HepG2 (cell line): ENCODE data around the gene NKX2-2. TPM values are rescaled to one million over a fixed set of nuclear protein-coding genes. Genes with fewer than 3 reads are reported as not detected.

Experiments
- ATAC-seq: fragments of 200-7000 bp; cut with Tn5 transposase; 3 replicates; pipeline ENCODE4 v1.9.1; 2020; ENCODE audit warnings: mild to moderate bottlenecking, moderate library complexity
- BruUV-seq: library from RNA; stranded (reverse); fragments of 400-500 nt; replicated peaks from 2 replicates; lab custom pipeline; 2021; lab: Mats Ljungman, UMichigan
- CTCF ChIA-PET: fragments of 300-600 bp; formaldehyde crosslinking; extraction: SDS; loops from one replicate; lab custom pipeline; 2021; ENCODE audit warnings: low total read pairs, inconsistent platforms, low intra/inter-chr PET ratio; lab: Yijun Ruan, JAX
- POLR2A ChIA-PET: fragments of 350-600 bp; sonication (Branson Sonifier 250); formaldehyde crosslinking; loops from one replicate; lab custom pipeline; 2020; ENCODE audit warnings: antibody characterized with exemption, inconsistent platforms; lab: Yijun Ruan, JAX
- DNase-seq: peaks from one replicate; pipeline ENCODE4 v3.0.0-alpha.2; 2015; ENCODE audit warnings: low spot score
- FAIRE-seq: peaks from 3 replicates; lab custom pipeline; 2011; peaks lifted over from hg19 to GRCh38; lab: Jason Lieb, UNC
- H2AFZ ChIP-seq: one replicate; pipeline ENCODE4 v1.6.1; 2011; ENCODE audit warnings: low read length, inconsistent platforms
- H3K27ac ChIP-seq: fragments of 300-600 bp; 3 replicates; pipeline ENCODE4 v1.8.0; 2011; ENCODE audit warnings: mixed run types, mild to moderate bottlenecking, mixed read lengths, low read length, inconsistent platforms; ENCODE audit not compliant: insufficient read depth; ENCODE audit errors: extremely low read length
- H3K27me3 ChIP-seq, 2 experiments: fragments of 200-600 bp in 1 of 2; 2 replicates in 1 of 2; 3 replicates in 1 of 2; pipeline versions ENCODE4 v1.6.0 to v1.8.0; 2011; ENCODE audit warnings: low read length in 2 of 2, mild to moderate bottlenecking in 2 of 2, moderate library complexity in 2 of 2, inconsistent platforms in 1 of 2; ENCODE audit not compliant: insufficient read depth in 2 of 2, control insufficient read depth in 1 of 2
- H3K36me3 ChIP-seq, 2 experiments: fragments of 200-600 bp in 1 of 2; replicated peaks in 1 of 2; 2 replicates in 1 of 2; 3 replicates in 1 of 2; pipeline versions ENCODE4 v1.5.1 to v1.8.0; 2011; ENCODE audit warnings: low read length in 2 of 2, inconsistent platforms in 1 of 2; ENCODE audit not compliant: insufficient read depth in 2 of 2, control insufficient read depth in 1 of 2
- H3K4me1 ChIP-seq: 2 replicates; pipeline ENCODE4 v1.5.1; 2012; ENCODE audit warnings: low read length, inconsistent platforms; ENCODE audit not compliant: insufficient read depth
- H3K4me2 ChIP-seq: 2 replicates; pipeline ENCODE4 v1.6.0; 2011; ENCODE audit warnings: low read depth, low read length, inconsistent platforms
- H3K4me3 ChIP-seq, 3 experiments: fragments of 200-600 bp in 1 of 3; sonication (generic), shearing (Covaris generic) in 1 of 3; replicated peaks in 1 of 3; 2 replicates each; pipeline ENCODE4 v1.5.1; 2011 to 2016; ENCODE audit warnings: low read length in 3 of 3, inconsistent platforms in 2 of 3, low read depth in 2 of 3, mild to moderate bottlenecking in 2 of 3, control low read depth in 1 of 3, mixed read lengths in 1 of 3; ENCODE audit not compliant: insufficient read depth in 1 of 3
- H3K79me2 ChIP-seq: one replicate; pipeline ENCODE4 v1.6.1; 2011; ENCODE audit warnings: low read length, inconsistent platforms; ENCODE audit not compliant: insufficient read depth
- H3K9ac ChIP-seq: 2 replicates; pipeline ENCODE4 v1.6.0; 2011; ENCODE audit warnings: mild to moderate bottlenecking, low read depth, low read length, inconsistent platforms; ENCODE audit not compliant: insufficient read depth
- H3K9me3 ChIP-seq: 2 replicates; pipeline ENCODE4 v1.5.1; 2012; ENCODE audit warnings: mild to moderate bottlenecking, low read length
- H4K20me1 ChIP-seq: 2 replicates; pipeline ENCODE4 v1.6.0; 2011; ENCODE audit warnings: inconsistent platforms, mild to moderate bottlenecking, low read length, moderate library complexity; ENCODE audit not compliant: insufficient read depth
- TCF7L2 ChIP-seq: IDR thresholded peaks from 2 replicates; pipeline ENCODE4 v1.6.1; 2011; ENCODE audit warnings: mild to moderate bottlenecking, low read depth, low read length, moderate library complexity
- ZNF879 ChIP-seq: sonication (generic); formaldehyde crosslinking; IDR thresholded peaks from 2 replicates; pipeline ENCODE4 v1.8.1; 2023; ENCODE audit warnings: missing genetic modification reagents
- WGBS: methylation state at CpG from one replicate; pipeline ENCODE4 v1.1.6; 2017; ENCODE audit warnings: low lambda C conversion rate; 5-methylcytosine and 5-hydroxymethylcytosine counted together
- in situ Hi-C: cut with HindIII; loops from 2 replicates; pipeline ENCODE4 v1.10.0; 2017; ENCODE audit warnings: low pct_unique_long_range_greater_than_20kb; ENCODE audit not compliant: extremely low pct_ligation_motif_present
- intact Hi-C: fragments of 100-400 bp; cut with micrococcal nuclease; formaldehyde crosslinking; loops from one replicate; pipeline ENCODE4 v1.10.0; 2022; ENCODE audit not compliant: unreplicated experiment
- polyA plus RNA-seq, 8 experiments: library from polyadenylated mRNA; depleted of rRNA in 3 of 8; stranded (reverse) in 7 of 8; unstranded in 1 of 8; fragments of >200 nt; fragmentation: Illumina TruSeq in 4 of 8; extraction: Trizol in 4 of 8; gene quantifications; 2 replicates each; pipeline versions ENCODE4 v1.2.1 to v1.2.3, GENCODE V29; 2011 to 2016; ENCODE audit warnings: low read depth in 4 of 8, missing spikeins in 1 of 8, mixed read lengths in 1 of 8; ENCODE audit not compliant: insufficient read depth in 1 of 8
- total RNA-seq, 5 experiments: library from RNA; depleted of rRNA; stranded (reverse); fragments of >200 nt; fragmentation: Illumina TruSeq; extraction: Trizol; gene quantifications; 2 replicates each; pipeline ENCODE4 v1.2.3, GENCODE V29; 2016; ENCODE audit warnings: low read depth in 1 of 5
- TF ChIP-seq, protein P1 (sequence below): sonication (generic); formaldehyde crosslinking; IDR thresholded peaks from 2 replicates; pipeline ENCODE4 v1.4.0; 2020; ENCODE audit warnings: missing genetic modification reagents, borderline replicate concordance
- TF ChIP-seq, protein P2 (sequence below): sonication (generic); formaldehyde crosslinking; IDR thresholded peaks from 2 replicates; pipeline ENCODE4 v1.4.0; 2020; ENCODE audit warnings: missing genetic modification reagents; ENCODE audit errors: not compliant biosample characterization
- TF ChIP-seq, protein P3 (sequence below): sonication (generic); formaldehyde crosslinking; IDR thresholded peaks from 2 replicates; pipeline ENCODE4 v1.4.0; 2020; ENCODE audit warnings: missing genetic modification reagents

The NKX2-2 gene
- total and polyA plus RNA-seq, 2 of the 13 experiments (the other 11 are each of a cell fraction or from before 2014, with no cell fraction given): not detected

DNA sequence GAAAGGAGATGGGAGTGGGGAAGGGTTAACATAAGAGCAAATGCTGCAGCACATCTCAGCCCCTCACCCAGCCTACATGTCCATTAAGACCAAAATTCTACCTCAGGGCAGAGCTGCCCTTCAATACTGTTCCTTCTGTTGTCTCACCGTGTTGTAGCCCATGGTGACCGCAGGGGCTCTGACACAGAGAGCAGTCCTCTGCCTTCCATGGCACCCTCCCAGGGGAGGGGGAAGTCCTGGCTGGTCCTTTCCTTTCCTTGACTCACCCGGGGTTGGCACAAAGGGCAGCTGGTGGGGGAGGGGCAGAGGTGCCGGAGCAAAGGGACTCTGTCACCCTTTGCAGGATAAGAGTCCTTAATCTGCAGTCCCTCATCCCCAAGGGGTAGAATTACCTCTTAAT lies 15.2 kb downstream of the NKX2-2 start:
- Histone ChIP-seq H2AFZ (no peak overlapping the region), H3K9ac (no peak overlapping the region), H3K9me3 (no peaks in the 10 kb centered on the region), H3K4me1 (no peaks in the 10 kb centered on the region), H4K20me1 (no peaks in the 10 kb centered on the region), H3K36me3 (no peaks in the 10 kb centered on the region), H3K27me3 (peaks cover 0 to 31% of the 10 kb centered on the region in 2 experiments; a peak in 2 of 5 replicates), H3K27ac (no peak overlapping the region), H3K79me2 (no peaks in the 10 kb centered on the region), H3K4me3 (no peak overlapping the region), H3K4me2 (no peak overlapping the region)
- peak; percentile 44 for ATAC-seq
- in situ Hi-C loops: no loop called here
- no peak for FAIRE-seq
- intact Hi-C loops: no loop called here
- 28% methylated on average over 4 of the region's 4 CpGs for WGBS
- DNase-seq: no peak
- no TSS peak for BruUV-seq
- TF ChIP-seq, protein P1, sequence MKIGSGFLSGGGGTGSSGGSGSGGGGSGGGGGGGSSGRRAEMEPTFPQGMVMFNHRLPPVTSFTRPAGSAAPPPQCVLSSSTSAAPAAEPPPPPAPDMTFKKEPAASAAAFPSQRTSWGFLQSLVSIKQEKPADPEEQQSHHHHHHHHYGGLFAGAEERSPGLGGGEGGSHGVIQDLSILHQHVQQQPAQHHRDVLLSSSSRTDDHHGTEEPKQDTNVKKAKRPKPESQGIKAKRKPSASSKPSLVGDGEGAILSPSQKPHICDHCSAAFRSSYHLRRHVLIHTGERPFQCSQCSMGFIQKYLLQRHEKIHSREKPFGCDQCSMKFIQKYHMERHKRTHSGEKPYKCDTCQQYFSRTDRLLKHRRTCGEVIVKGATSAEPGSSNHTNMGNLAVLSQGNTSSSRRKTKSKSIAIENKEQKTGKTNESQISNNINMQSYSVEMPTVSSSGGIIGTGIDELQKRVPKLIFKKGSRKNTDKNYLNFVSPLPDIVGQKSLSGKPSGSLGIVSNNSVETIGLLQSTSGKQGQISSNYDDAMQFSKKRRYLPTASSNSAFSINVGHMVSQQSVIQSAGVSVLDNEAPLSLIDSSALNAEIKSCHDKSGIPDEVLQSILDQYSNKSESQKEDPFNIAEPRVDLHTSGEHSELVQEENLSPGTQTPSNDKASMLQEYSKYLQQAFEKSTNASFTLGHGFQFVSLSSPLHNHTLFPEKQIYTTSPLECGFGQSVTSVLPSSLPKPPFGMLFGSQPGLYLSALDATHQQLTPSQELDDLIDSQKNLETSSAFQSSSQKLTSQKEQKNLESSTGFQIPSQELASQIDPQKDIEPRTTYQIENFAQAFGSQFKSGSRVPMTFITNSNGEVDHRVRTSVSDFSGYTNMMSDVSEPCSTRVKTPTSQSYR: 0 out of 2 replicates have a peak, but pooled peaks have one; percentile 17
- TF ChIP-seq, protein P2, sequence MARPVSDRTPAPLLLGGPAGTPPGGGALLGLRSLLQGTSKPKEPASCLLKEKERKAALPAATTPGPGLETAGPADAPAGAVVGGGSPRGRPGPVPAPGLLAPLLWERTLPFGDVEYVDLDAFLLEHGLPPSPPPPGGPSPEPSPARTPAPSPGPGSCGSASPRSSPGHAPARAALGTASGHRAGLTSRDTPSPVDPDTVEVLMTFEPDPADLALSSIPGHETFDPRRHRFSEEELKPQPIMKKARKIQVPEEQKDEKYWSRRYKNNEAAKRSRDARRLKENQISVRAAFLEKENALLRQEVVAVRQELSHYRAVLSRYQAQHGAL: no peak
- CTCF ChIA-PET: no interaction called here
- POLR2A ChIA-PET: no interaction called here

DNA sequence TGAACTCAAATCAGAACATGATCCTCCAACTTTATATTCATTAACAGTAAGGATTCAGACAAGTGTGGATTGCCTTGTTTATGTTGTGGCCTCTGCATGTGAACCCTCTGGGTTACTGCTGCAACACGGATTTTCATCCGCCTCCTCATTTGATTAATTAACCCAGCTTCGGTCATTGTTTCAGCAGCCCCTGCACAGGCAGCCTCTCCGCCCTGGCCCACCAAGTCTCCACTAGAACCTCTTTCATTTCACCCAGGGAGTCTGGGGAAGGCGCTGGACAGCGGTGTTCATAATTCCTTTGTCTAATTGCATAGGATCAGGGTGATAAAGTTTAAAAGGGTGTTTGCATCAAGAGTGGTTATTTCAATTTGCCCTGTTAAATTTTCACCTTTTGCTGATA lies 15.7 kb downstream of the NKX2-2 start:
- Histone ChIP-seq H3K4me3 (no peak overlapping the region), H3K9me3 (no peaks in the 10 kb centered on the region), H3K79me2 (no peaks in the 10 kb centered on the region), H3K27me3 (peaks cover 0 to 27% of the 10 kb centered on the region in 2 experiments; a peak in 2 of 5 replicates), H3K27ac (no peak overlapping the region), H4K20me1 (no peaks in the 10 kb centered on the region), H3K9ac (no peak overlapping the region), H3K4me2 (no peak overlapping the region), H2AFZ (no peak overlapping the region), H3K36me3 (no peaks in the 10 kb centered on the region), H3K4me1 (no peaks in the 10 kb centered on the region)
- no peak for FAIRE-seq
- DNase-seq: no peak
- no peak for ATAC-seq
- ChIA-PET POLR2A (no interaction called here), CTCF (no interaction called here)
- intact Hi-C loops (no loop called here), in situ Hi-C loops (no loop called here)
- no peak for TF ChIP-seq TCF7L2
- no peak for TF ChIP-seq ZNF879 (CRISPR knock-in tag)
- TF ChIP-seq, protein P3, sequence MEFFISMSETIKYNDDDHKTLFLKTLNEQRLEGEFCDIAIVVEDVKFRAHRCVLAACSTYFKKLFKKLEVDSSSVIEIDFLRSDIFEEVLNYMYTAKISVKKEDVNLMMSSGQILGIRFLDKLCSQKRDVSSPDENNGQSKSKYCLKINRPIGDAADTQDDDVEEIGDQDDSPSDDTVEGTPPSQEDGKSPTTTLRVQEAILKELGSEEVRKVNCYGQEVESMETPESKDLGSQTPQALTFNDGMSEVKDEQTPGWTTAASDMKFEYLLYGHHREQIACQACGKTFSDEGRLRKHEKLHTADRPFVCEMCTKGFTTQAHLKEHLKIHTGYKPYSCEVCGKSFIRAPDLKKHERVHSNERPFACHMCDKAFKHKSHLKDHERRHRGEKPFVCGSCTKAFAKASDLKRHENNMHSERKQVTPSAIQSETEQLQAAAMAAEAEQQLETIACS (CRISPR knock-in tag): no peak
- no TSS peak for BruUV-seq
- WGBS: 54% methylated on average over 6 of the region's 6 CpGs
